ENCODE results near the gene OSTC. TPM values are rescaled to one million over a fixed set of nuclear protein-coding genes. Genes with fewer than 3 reads are reported as not detected.

OSTC gene
- total and polyA plus RNA-seq, 9 of the 15 experiments (the other 6 are each of a cell fraction or from before 2014, with no cell fraction given), result 112 to 966 (median 235) TPM

DNA sequence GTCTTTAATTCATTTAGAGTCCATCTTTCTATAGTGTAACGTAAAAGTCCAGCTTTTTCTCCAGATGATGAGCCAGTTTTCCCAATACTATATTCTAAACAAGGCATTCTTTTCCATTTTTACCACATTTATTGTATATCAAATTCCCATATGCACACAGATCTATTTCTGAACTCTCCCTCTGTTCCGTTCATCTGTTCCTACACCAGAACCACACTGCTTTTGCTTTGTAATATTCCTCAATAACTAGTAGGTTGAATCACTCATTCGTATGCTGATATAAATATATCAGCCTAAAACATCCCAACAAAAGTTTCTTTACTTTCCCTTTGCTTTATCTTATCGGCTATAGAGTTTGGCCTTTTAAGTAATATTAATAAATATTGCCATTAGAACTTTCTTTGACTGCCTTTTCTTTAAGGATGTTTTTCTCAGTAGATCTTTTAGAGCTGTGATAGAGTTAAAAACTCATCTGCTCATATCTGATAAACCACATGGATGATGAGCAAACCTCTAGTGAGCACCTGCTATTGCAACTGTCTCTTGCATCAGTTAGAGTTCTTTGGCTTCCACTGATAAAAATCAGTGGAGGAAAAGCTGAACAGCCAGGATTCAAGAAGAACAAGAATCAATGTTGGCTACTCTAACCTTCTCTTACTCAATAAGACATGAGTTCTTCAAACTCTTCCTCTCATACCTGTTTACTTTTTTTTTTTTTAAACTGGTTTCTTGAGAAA is 43.2 kb upstream of the OSTC start:
- WGBS (ENCODE audit: insufficient coverage, low coverage, missing lambda C conversion rate), result 53% methylated on average over 4 of the region's 4 CpGs
- H3K27me3 ChIP-seq (ENCODE audit: control insufficient read depth in 2 of 2, insufficient read depth in 2 of 2, low read length in 2 of 2), result no peaks in the 10 kb centered on the region
- DNase-seq (ENCODE audit: extremely low read depth in 1 of 4, low spot score in 3 of 4), result no peak
- H3K4me3 ChIP-seq, result no peak overlapping the region
- CTCF ChIA-PET (ENCODE audit: low intra/inter-chr PET ratio), result no interaction called here
- no peak overlapping the region for H2AFZ ChIP-seq (ENCODE audit: low read depth, low read length)
- no peaks in the 10 kb centered on the region for H4K20me1 ChIP-seq (replicated peaks; ENCODE audit: control insufficient read depth, insufficient read depth, low read length)
- H3K9ac ChIP-seq (ENCODE audit: insufficient read depth in 1 of 2, low read depth in 2 of 2, low read length in 2 of 2), result no peak overlapping the region
- no peaks in the 10 kb centered on the region for H3K9me3 ChIP-seq (replicated peaks; ENCODE audit: control insufficient read depth, insufficient read depth, low read depth, low read length)
- no peak for FAIRE-seq
- no peaks in the 10 kb centered on the region for H3K36me3 ChIP-seq (ENCODE audit: control insufficient read depth, insufficient read depth, low read length)
- in situ Hi-C loops (cut with MboI), result no loop called here
- H3K79me2 ChIP-seq (ENCODE audit: control insufficient read depth, insufficient read depth, low read length), result no peaks in the 10 kb centered on the region
- BruUV-seq (replicated peaks), result no TSS peak
- no peak for ATAC-seq
- H3K4me1 ChIP-seq (replicated peaks in 1 of 2; ENCODE audit: control insufficient read depth in 2 of 2, insufficient read depth in 2 of 2, low read length in 2 of 2), result no peaks in the 10 kb centered on the region; a peak in 1 of 5 replicates
- H3K4me2 ChIP-seq (ENCODE audit: insufficient read depth, low read length), result no peak overlapping the region
- no peak overlapping the region for H3K27ac ChIP-seq (ENCODE audit: extremely low read depth, low read depth, low read length)
- POLR2A ChIA-PET, result interaction anchor here (2.1 kb wide), 1 partner anchor 13 kb away, joined by 7 read pairs; the partner anchor contains the start of gene RPL34
- intact Hi-C loops (cut with micrococcal nuclease), result no loop called here
- H3K9me1 ChIP-seq (ENCODE audit: control insufficient read depth, insufficient read depth, low read length), result no peaks in the 10 kb centered on the region
- TF ChIP-seq MAFF (IDR thresholded peaks at IDR 0.05; ENCODE audit: low read length) (no peak), CEBPG (CRISPR knock-in tag; IDR thresholded peaks at IDR 0.05) (no peak), CEBPG (tag; conservative IDR thresholded peaks at IDR 0.05 in 1 of 2, IDR thresholded peaks at IDR 0.05 in 1 of 2) (peak; percentile 54 to 56; a peak in 2 of 4 replicates), HCFC1 (IDR thresholded peaks at IDR 0.05; ENCODE audit: low read depth, low read length) (no peak), ZNF282 (CRISPR knock-in tag; IDR thresholded peaks at IDR 0.05) (no peak), CTBP1 (IDR thresholded peaks at IDR 0.05; ENCODE audit: borderline replicate concordance) (peak; percentile 54; the same call in 1 of the 2 replicates), USF2 (CRISPR knock-in tag; IDR thresholded peaks at IDR 0.05) (no peak), ZNF146 (CRISPR knock-in tag; IDR thresholded peaks at IDR 0.05; ENCODE audit: unreplicated experiment) (no peak), ZNF384 (IDR thresholded peaks at IDR 0.05; ENCODE audit: low read depth, low read length) (no peak), MTF1 (CRISPR knock-in tag; IDR thresholded peaks at IDR 0.05; ENCODE audit: borderline replicate concordance) (no peak), C11orf30 (IDR thresholded peaks at IDR 0.05; ENCODE audit: low read depth) (no peak), TRIM24 (IDR thresholded peaks at IDR 0.05) (peak in 1 of 2 experiments; percentile 31; a peak in 2 of 4 replicates), SAFB2 (IDR thresholded peaks at IDR 0.05; ENCODE audit: borderline replicate concordance, low read depth, low read length, severe bottlenecking) (no peak), SMAD3 (CRISPR knock-in tag; conservative IDR thresholded peaks at IDR 0.05) (no peak), ZNF445 (CRISPR knock-in tag; IDR thresholded peaks at IDR 0.05; ENCODE audit: low read depth) (no peak), CGGBP1 (CRISPR knock-in tag; IDR thresholded peaks at IDR 0.05) (no peak)
- TF ChIP-seq, protein P1, sequence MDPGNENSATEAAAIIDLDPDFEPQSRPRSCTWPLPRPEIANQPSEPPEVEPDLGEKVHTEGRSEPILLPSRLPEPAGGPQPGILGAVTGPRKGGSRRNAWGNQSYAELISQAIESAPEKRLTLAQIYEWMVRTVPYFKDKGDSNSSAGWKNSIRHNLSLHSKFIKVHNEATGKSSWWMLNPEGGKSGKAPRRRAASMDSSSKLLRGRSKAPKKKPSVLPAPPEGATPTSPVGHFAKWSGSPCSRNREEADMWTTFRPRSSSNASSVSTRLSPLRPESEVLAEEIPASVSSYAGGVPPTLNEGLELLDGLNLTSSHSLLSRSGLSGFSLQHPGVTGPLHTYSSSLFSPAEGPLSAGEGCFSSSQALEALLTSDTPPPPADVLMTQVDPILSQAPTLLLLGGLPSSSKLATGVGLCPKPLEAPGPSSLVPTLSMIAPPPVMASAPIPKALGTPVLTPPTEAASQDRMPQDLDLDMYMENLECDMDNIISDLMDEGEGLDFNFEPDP (CRISPR knock-in tag; IDR thresholded peaks at IDR 0.05), result no peak
- TF ChIP-seq, protein P2, sequence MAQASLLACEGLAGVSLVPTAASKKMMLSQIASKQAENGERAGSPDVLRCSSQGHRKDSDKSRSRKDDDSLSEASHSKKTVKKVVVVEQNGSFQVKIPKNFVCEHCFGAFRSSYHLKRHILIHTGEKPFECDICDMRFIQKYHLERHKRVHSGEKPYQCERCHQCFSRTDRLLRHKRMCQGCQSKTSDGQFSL (CRISPR knock-in tag; IDR thresholded peaks at IDR 0.05), result no peak
- TF ChIP-seq, protein P2 (tag; IDR thresholded peaks at IDR 0.05), result no peak
